ENCODE measurements around the gene PIWIL4.

Gene PIWIL4

GRCh38 chr11:94567181-94567670, at the start of gene PIWIL4:
TSS of gene PIWIL4 (plus strand) at chr11:94567368. CDS start at chr11:94567519, 151 bp downstream.
- no peak for DNase-seq (ENCODE audit: low read depth)

- no peak for DNase-seq (ENCODE audit: low read depth)
These were observed 48.9 kb upstream of the PIWIL4 start for GRCh38 chr11:94518300-94518699.

GRCh38 chr11:94519478-94520084, 47.6 kb upstream of the PIWIL4 start:
- peak; percentile 33 for DNase-seq (ENCODE audit: low read depth)

GRCh38 chr11:94521684-94522083, 45.5 kb upstream of the PIWIL4 start:
- DNase-seq (ENCODE audit: low read depth), result peak; percentile 34

- DNase-seq (ENCODE audit: low read depth), result no peak
These were observed 42.8 kb upstream of the PIWIL4 start for GRCh38 chr11:94524341-94524740.

GRCh38 chr11:94525546-94526324, 41.4 kb upstream of the PIWIL4 start:
- DNase-seq (ENCODE audit: low read depth), result peak; percentile 73

GRCh38 chr11:94526645-94527438, 40.3 kb upstream of the PIWIL4 start:
- DNase-seq (ENCODE audit: low read depth), result no peak

GRCh38 chr11:94528551-94528950, 38.6 kb upstream of the PIWIL4 start:
- no peak for DNase-seq (ENCODE audit: low read depth)

- DNase-seq (ENCODE audit: low read depth), result no peak
These were observed 35.0 kb upstream of the PIWIL4 start for GRCh38 chr11:94532211-94532610.

- DNase-seq (ENCODE audit: low read depth), result no peak
These were observed 34.0 kb upstream of the PIWIL4 start for GRCh38 chr11:94533206-94533605.

- DNase-seq (ENCODE audit: low read depth), result no peak
These were observed 33.2 kb upstream of the PIWIL4 start for GRCh38 chr11:94533696-94534630.

GRCh38 chr11:94536386-94536785, 30.8 kb upstream of the PIWIL4 start:
- no peak for DNase-seq (ENCODE audit: low read depth)

- DNase-seq (ENCODE audit: low read depth), result peak; percentile 85
These were observed 30.1 kb upstream of the PIWIL4 start for GRCh38 chr11:94537031-94537600.

GRCh38 chr11:94539420-94539819, 27.7 kb upstream of the PIWIL4 start:
- DNase-seq (ENCODE audit: low read depth), result no peak

GRCh38 chr11:94543695-94544645, 23.2 kb upstream of the PIWIL4 start, which contains the start of gene FUT4:
TSS of gene FUT4 (plus strand) at chr11:94543921. CDS start at chr11:94544134, 213 bp downstream.
- peak; percentile 86 for DNase-seq (ENCODE audit: low read depth)

- peak; percentile 25 for DNase-seq (ENCODE audit: low read depth)
These were observed 22.4 kb upstream of the PIWIL4 start for GRCh38 chr11:94544646-94545263.

GRCh38 chr11:94545264-94546161, 21.7 kb upstream of the PIWIL4 start:
- no peak for DNase-seq (ENCODE audit: low read depth)

GRCh38 chr11:94546162-94546470, 21.1 kb upstream of the PIWIL4 start:
- DNase-seq (ENCODE audit: low read depth), result no peak

- DNase-seq (ENCODE audit: low read depth), result no peak
These were observed 20.3 kb upstream of the PIWIL4 start for GRCh38 chr11:94546886-94547285.
